Parathyroid adenoma (tissue), 2 donors: ENCODE measurements around the gene PLXNA4.

ENCODE experiments used
- H2AFZ ChIP-seq: fragments of 300-600 bp; sonication (generic); one replicate; pipeline ENCODE4 v1.7.0; 2017; ENCODE audit warnings: antibody characterized with exemption, mild to moderate bottlenecking
- H3K27ac ChIP-seq: fragments of 300-600 bp; sonication (generic); one replicate; pipeline ENCODE4 v1.7.0; 2017
- H3K27me3 ChIP-seq: fragments of 300-600 bp; sonication (generic); one replicate; pipeline ENCODE4 v1.7.0; 2017; ENCODE audit warnings: low read length; ENCODE audit not compliant: control insufficient read depth, insufficient read depth
- H3K36me3 ChIP-seq: fragments of 300-600 bp; sonication (generic); one replicate; pipeline ENCODE4 v1.7.0; 2017; ENCODE audit warnings: low read length; ENCODE audit not compliant: control insufficient read depth, insufficient read depth
- H3K4me1 ChIP-seq: fragments of 300-600 bp; sonication (generic); one replicate; pipeline ENCODE4 v1.7.0; 2017; ENCODE audit warnings: control low read depth
- H3K4me2 ChIP-seq: fragments of 300-600 bp; sonication (generic); one replicate; pipeline ENCODE4 v1.7.0; 2017; ENCODE audit warnings: low read length
- H3K4me3 ChIP-seq: fragments of 300-600 bp; sonication (generic); one replicate; pipeline ENCODE4 v1.7.0; 2017; ENCODE audit warnings: low read depth, low read length
- H3K79me2 ChIP-seq: fragments of 300-600 bp; sonication (generic); one replicate; pipeline ENCODE4 v1.7.0; 2017; ENCODE audit warnings: control low read depth
- H3K9ac ChIP-seq: fragments of 300-600 bp; sonication (generic); one replicate; pipeline ENCODE4 v1.7.0; 2017; ENCODE audit warnings: mild to moderate bottlenecking
- H3K9me3 ChIP-seq: fragments of 300-600 bp; sonication (generic); one replicate; pipeline ENCODE4 v1.7.0; 2017; ENCODE audit warnings: low read length; ENCODE audit not compliant: control insufficient read depth
- CTCF ChIP-seq: fragments of 300-600 bp; sonication (generic); IDR thresholded peaks from one replicate; pipeline ENCODE4 v1.7.0; 2017; ENCODE audit warnings: antibody characterized with exemption, mild to moderate bottlenecking
- donor health status: primary hyperparathyroidism.

PLXNA4 gene

DNA sequence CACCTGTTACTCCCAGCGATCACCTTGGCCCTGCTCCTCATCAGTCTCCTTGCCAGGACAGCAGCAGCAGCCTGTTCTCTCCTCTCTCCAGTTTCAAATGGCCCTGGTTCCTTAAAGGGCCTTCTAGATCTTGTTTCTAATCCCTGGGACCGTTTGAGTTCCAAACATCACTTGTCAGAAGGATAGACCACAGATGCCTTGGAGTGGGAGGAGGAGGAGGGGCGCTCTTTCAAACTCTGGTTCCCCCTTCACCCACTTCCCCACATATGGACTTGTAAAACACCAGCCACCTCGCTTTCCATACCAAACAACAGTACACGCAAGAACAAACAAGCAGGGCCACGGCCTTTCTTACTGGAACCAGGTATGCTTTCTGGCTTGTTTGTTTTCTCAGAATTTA is 104.8 kb downstream of the PLXNA4 start:
- H3K4me1 ChIP-seq, result peaks cover 3% of the 10 kb centered on the region

DNA sequence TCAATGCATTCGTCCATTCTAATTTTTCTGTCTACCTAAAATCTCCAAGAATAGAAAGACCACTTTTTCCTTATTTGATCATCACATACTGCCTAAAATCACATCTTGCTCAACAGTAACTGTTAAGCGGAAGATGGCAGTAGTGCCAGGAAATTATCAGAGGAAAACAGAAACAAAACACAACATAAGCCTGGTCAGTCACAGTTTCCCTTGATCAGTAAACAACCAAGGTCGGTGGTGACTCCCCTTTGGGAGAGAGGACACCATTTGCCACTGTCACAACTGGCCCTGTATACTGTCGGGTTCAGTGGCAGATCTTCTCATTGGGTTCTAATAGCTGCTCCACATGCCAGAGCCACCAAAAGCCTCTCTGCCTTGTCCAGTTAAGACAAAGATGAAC is 106.6 kb downstream of the PLXNA4 start:
- Histone ChIP-seq H3K4me3 (no peak overlapping the region), H2AFZ (no peak overlapping the region), H3K9ac (no peak overlapping the region), H3K4me1 (no peaks in the 10 kb centered on the region), H3K27me3 (no peaks in the 10 kb centered on the region), H3K27ac (no peak overlapping the region), H3K4me2 (no peak overlapping the region), H3K36me3 (no peaks in the 10 kb centered on the region), H3K9me3 (no peaks in the 10 kb centered on the region), H3K79me2 (no peaks in the 10 kb centered on the region)
- no peak for TF ChIP-seq CTCF

More for the DNA sequence above, 104.8 kb downstream of the PLXNA4 start:
- H3K79me2 ChIP-seq, result no peaks in the 10 kb centered on the region
- no peak overlapping the region for H3K27ac ChIP-seq
- no peak overlapping the region for H3K9ac ChIP-seq
- no peak overlapping the region for H2AFZ ChIP-seq
- no peaks in the 10 kb centered on the region for H3K9me3 ChIP-seq
- H3K4me2 ChIP-seq, result no peak overlapping the region
- no peak for TF ChIP-seq CTCF
- no peaks in the 10 kb centered on the region for H3K27me3 ChIP-seq
- H3K36me3 ChIP-seq, result no peaks in the 10 kb centered on the region
- H3K4me3 ChIP-seq, result no peak overlapping the region

GRCh38 chr7:132469264-132469663 is 107.0 kb downstream of the PLXNA4 start:
- Histone ChIP-seq H3K36me3 (no peaks in the 10 kb centered on the region), H3K9ac (no peak overlapping the region), H2AFZ (no peak overlapping the region), H3K4me3 (no peak overlapping the region), H3K27ac (no peak overlapping the region), H3K4me1 (no peaks in the 10 kb centered on the region), H3K9me3 (no peaks in the 10 kb centered on the region), H3K27me3 (no peaks in the 10 kb centered on the region), H3K4me2 (no peak overlapping the region), H3K79me2 (no peaks in the 10 kb centered on the region)
- TF ChIP-seq CTCF, result no peak

- Histone ChIP-seq H3K4me1 (no peaks in the 10 kb centered on the region), H3K9me3 (no peaks in the 10 kb centered on the region), H2AFZ (no peak overlapping the region), H3K36me3 (no peaks in the 10 kb centered on the region), H3K79me2 (no peaks in the 10 kb centered on the region), H3K9ac (no peak overlapping the region), H3K4me3 (no peak overlapping the region), H3K4me2 (no peak overlapping the region), H3K27ac (no peak overlapping the region), H3K27me3 (no peaks in the 10 kb centered on the region)
- TF ChIP-seq CTCF, result no peak
Observed at GRCh38 chr7:132466367-132466766, 109.9 kb downstream of the PLXNA4 start.

- Histone ChIP-seq H3K9ac (no peak overlapping the region), H3K4me3 (no peak overlapping the region), H3K4me2 (no peak overlapping the region), H3K79me2 (no peaks in the 10 kb centered on the region), H3K27ac (no peak overlapping the region), H3K27me3 (no peaks in the 10 kb centered on the region), H3K4me1 (no peaks in the 10 kb centered on the region), H2AFZ (no peak overlapping the region), H3K9me3 (no peaks in the 10 kb centered on the region), H3K36me3 (no peaks in the 10 kb centered on the region)
- TF ChIP-seq CTCF, result no peak
Observed at GRCh38 chr7:132465516-132465915, 110.8 kb downstream of the PLXNA4 start.
